Left lung (tissue), 10 donors: ENCODE measurements around the gene UNC80. TPM values are rescaled to one million over a fixed set of nuclear protein-coding genes. Genes with fewer than 3 reads are reported as not detected.

Source experiments
- ATAC-seq: fragments of 200-7000 bp; cut with Tn5 transposase; one replicate; pipeline ENCODE4 v1.9.1; 2020; ENCODE audit warnings: moderate library complexity
- DNase-seq, 4 donors: peaks; one replicate each; pipeline ENCODE4 v3.0.0-alpha.2; 2013 to 2020
- H3K27ac ChIP-seq, 2 donors: fragments of 200-600 bp; sonication (generic) in 1 of 2; one replicate each; pipeline versions ENCODE4 v1.5.0 to v1.8.0; 2020 to 2021
- H3K27me3 ChIP-seq, 2 donors: fragments of 200-600 bp; sonication (generic) in 1 of 2; one replicate each; pipeline versions ENCODE4 v1.5.0 to v1.8.0; 2020 to 2021
- H3K36me3 ChIP-seq, 2 donors: fragments of 200-600 bp; sonication (generic) in 1 of 2; one replicate each; pipeline versions ENCODE4 v1.5.0 to v1.8.0; 2020 to 2021
- H3K4me1 ChIP-seq, 2 donors: fragments of 200-600 bp; one replicate each; pipeline ENCODE4 v1.8.0; 2021
- H3K4me3 ChIP-seq, 2 donors: fragments of 200-600 bp; sonication (generic) in 1 of 2; one replicate each; pipeline versions ENCODE4 v1.5.0 to v1.8.0; 2020 to 2021; ENCODE audit warnings: mild to moderate bottlenecking in 1 of 2
- H3K9me3 ChIP-seq, 2 donors: fragments of 200-600 bp; sonication (generic) in 1 of 2; one replicate each; pipeline versions ENCODE4 v1.5.0 to v1.8.0; 2020 to 2021
- intact Hi-C, 2 donors: fragments of 100-400 bp; cut with DNase I; formaldehyde crosslinking; loops; one replicate each; pipeline versions ENCODE4 v1.11.2 to v1.14.2; 2022
- polyA plus RNA-seq, 6 donors: library from polyadenylated mRNA; unstranded; fragments of 120-200 nt; gene quantifications; one replicate each; pipeline ENCODE4 v1.2.1, GENCODE V29; 2013; ENCODE audit not compliant: insufficient read length in 6 of 6
- total RNA-seq, 2 donors: library from RNA; stranded (reverse); fragmentation: NEBNext Ultra II Directional; extraction: Animal tissue kit (Norgen Biotek cat#: 25700); gene quantifications; one replicate each; pipeline ENCODE4 v1.2.1, GENCODE V29; 2021
- TF ChIP-seq, protein P1 (sequence below), 2 donors: fragments of 200-600 bp; sonication (generic) in 1 of 2; IDR thresholded peaks; one replicate each; pipeline versions ENCODE4 v1.5.0 to v1.8.0; 2021; ENCODE audit warnings: antibody characterized with exemption in 2 of 2
- donor health status: DM: no; HTN: yes; CAD: no.
- donor health status: DM: no; HTN: no; CAD: no.

Gene UNC80
- total and polyA plus RNA-seq, 8 donors: 0.06 to 1.8 (median 1.3) TPM; not detected in 1

DNA sequence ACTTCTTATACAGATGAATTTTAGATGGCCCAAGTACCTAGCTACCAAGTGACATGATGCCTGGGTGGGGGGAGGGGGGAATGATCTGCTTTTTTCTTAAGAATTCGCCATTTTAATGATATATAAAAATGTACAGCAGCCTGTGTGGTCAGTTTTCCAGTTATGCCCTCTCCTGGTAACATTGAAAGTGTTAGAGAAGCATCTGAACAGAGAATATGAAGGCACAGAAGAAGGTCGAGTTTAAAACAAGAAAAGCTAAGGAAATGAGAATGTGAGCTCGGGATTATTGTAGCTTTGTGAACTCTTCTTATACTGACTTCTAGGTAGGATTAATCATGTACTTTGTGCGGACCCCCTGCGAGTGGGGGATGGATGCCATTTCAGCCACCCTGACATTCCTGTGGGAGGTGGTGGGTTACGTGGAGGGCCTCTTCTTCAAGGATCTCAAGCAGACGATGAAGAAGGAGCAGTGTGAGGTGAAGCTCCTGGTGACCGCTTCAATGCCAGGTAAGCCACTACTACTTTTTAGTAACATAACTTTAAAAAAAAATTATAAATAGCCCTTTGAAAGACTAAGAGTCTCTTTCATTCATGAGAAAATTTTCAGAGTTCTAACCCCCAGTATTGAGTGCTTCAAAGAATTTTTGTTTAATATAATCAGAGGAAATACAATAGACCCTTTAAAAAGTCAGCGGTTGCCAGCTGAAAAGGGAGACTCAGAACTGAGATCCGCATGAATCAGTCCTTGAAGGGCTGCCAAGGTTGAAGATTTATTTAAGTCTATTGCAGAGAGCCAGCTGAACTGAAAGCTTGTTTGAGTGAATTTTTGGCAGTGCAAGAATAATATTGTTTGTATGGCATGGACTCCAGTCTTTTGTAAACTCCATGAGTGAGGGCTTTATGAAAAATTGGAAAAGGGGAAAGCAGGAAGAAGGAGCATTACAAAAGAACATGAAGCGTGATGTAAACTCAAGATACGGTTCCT, 162.2 kb downstream of the UNC80 start:
- Histone ChIP-seq H3K4me1 (no peaks in the 10 kb centered on the region), H3K9me3 (no peaks in the 10 kb centered on the region), H3K27ac (peak overlapping the region in 1 of 2 donors; percentile 1), H3K4me3 (no peak overlapping the region), H3K36me3 (no peaks in the 10 kb centered on the region), H3K27me3 (no peaks in the 10 kb centered on the region)
- ATAC-seq: peak; percentile 89
- intact Hi-C loops: no loop called here
- peak in 2 of 4 donors; percentile 61 to 76 for DNase-seq
- TF ChIP-seq, protein P1, sequence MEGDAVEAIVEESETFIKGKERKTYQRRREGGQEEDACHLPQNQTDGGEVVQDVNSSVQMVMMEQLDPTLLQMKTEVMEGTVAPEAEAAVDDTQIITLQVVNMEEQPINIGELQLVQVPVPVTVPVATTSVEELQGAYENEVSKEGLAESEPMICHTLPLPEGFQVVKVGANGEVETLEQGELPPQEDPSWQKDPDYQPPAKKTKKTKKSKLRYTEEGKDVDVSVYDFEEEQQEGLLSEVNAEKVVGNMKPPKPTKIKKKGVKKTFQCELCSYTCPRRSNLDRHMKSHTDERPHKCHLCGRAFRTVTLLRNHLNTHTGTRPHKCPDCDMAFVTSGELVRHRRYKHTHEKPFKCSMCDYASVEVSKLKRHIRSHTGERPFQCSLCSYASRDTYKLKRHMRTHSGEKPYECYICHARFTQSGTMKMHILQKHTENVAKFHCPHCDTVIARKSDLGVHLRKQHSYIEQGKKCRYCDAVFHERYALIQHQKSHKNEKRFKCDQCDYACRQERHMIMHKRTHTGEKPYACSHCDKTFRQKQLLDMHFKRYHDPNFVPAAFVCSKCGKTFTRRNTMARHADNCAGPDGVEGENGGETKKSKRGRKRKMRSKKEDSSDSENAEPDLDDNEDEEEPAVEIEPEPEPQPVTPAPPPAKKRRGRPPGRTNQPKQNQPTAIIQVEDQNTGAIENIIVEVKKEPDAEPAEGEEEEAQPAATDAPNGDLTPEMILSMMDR (IDR thresholded peaks at IDR 0.05): no peak

- Histone ChIP-seq H3K4me1 (no peaks in the 10 kb centered on the region), H3K27ac (no peak overlapping the region), H3K27me3 (no peaks in the 10 kb centered on the region), H3K36me3 (no peaks in the 10 kb centered on the region), H3K9me3 (no peaks in the 10 kb centered on the region), H3K4me3 (no peak overlapping the region)
- intact Hi-C loops: no loop called here
- DNase-seq: peak in 1 of 4 donors; percentile 42
- no peak for ATAC-seq
- TF ChIP-seq, protein P1 (IDR thresholded peaks at IDR 0.05): no peak
Observed at GRCh38 chr2:209936106-209936666, 164.6 kb downstream of the UNC80 start.

GRCh38 chr2:209937893-209938292, 166.3 kb downstream of the UNC80 start:
- no peak overlapping the region for H3K27ac ChIP-seq
- H3K9me3 ChIP-seq: no peaks in the 10 kb centered on the region
- intact Hi-C loops: no loop called here
- no peak overlapping the region for H3K4me3 ChIP-seq
- TF ChIP-seq, protein P1 (IDR thresholded peaks at IDR 0.05): no peak
- no peaks in the 10 kb centered on the region for H3K27me3 ChIP-seq
- DNase-seq (no peak), ATAC-seq (no peak)
- H3K4me1 ChIP-seq: no peaks in the 10 kb centered on the region
- no peaks in the 10 kb centered on the region for H3K36me3 ChIP-seq

DNA sequence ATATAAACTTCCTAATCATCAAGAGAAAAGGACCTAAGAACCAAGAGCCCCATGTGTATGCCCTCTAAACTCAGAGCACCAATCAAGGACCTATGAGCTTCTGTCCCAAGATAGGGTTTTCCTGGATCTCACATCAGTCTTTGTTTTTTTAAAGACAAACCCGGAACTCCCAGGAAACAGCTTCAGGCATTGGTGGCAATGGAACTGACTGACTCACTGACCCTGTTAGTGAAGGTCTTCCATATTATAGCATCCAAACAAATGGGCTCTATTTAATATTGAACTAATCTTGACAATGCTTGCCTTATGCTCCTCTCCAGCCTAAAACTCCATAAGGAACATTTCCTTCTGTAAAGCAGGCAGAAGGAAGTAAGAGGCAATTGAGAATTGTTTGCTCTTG, 167.3 kb downstream of the UNC80 start:
- no peaks in the 10 kb centered on the region for H3K27me3 ChIP-seq
- intact Hi-C loops: no loop called here

More for the DNA sequence above, 167.3 kb downstream of the UNC80 start:
- Histone ChIP-seq H3K27ac (no peak overlapping the region), H3K4me1 (no peaks in the 10 kb centered on the region), H3K36me3 (no peaks in the 10 kb centered on the region), H3K9me3 (no peaks in the 10 kb centered on the region), H3K4me3 (no peak overlapping the region)
- no peak for DNase-seq
- TF ChIP-seq, protein P1 (IDR thresholded peaks at IDR 0.05): no peak
- no peak for ATAC-seq
